Measurements from ENCODE around the gene BFSP2.

DNA sequence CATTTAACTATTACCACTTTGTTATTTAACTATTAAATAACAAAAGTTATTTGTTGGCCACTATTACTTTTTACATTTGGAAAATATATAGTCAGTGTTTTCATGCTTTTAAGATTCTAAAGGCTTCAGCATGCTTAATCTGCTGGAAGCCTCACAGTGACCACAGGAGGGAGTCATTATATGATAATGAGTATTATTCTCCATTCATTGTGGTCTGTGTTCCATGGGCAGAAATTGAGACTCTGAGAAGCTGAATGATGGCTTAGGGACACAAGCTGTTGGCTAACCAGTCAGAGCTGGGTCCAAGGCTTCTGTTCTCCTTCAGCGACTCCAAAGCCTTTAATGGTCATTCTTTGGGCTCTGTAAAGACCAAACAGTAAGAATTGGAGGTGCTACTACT lies 64.7 kb downstream of the BFSP2 start:
- no peak for TF ChIP-seq THAP11 (CRISPR knock-in tag; IDR thresholded peaks at IDR 0.05)
- TF ChIP-seq, protein P1, sequence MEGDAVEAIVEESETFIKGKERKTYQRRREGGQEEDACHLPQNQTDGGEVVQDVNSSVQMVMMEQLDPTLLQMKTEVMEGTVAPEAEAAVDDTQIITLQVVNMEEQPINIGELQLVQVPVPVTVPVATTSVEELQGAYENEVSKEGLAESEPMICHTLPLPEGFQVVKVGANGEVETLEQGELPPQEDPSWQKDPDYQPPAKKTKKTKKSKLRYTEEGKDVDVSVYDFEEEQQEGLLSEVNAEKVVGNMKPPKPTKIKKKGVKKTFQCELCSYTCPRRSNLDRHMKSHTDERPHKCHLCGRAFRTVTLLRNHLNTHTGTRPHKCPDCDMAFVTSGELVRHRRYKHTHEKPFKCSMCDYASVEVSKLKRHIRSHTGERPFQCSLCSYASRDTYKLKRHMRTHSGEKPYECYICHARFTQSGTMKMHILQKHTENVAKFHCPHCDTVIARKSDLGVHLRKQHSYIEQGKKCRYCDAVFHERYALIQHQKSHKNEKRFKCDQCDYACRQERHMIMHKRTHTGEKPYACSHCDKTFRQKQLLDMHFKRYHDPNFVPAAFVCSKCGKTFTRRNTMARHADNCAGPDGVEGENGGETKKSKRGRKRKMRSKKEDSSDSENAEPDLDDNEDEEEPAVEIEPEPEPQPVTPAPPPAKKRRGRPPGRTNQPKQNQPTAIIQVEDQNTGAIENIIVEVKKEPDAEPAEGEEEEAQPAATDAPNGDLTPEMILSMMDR (CRISPR knock-in tag; IDR thresholded peaks at IDR 0.05) = no peak
- TF ChIP-seq, protein P2, sequence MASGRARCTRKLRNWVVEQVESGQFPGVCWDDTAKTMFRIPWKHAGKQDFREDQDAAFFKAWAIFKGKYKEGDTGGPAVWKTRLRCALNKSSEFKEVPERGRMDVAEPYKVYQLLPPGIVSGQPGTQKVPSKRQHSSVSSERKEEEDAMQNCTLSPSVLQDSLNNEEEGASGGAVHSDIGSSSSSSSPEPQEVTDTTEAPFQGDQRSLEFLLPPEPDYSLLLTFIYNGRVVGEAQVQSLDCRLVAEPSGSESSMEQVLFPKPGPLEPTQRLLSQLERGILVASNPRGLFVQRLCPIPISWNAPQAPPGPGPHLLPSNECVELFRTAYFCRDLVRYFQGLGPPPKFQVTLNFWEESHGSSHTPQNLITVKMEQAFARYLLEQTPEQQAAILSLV (CRISPR knock-in tag; IDR thresholded peaks at IDR 0.05; ENCODE audit: borderline replicate concordance) = no peak
- TF ChIP-seq, protein P3, sequence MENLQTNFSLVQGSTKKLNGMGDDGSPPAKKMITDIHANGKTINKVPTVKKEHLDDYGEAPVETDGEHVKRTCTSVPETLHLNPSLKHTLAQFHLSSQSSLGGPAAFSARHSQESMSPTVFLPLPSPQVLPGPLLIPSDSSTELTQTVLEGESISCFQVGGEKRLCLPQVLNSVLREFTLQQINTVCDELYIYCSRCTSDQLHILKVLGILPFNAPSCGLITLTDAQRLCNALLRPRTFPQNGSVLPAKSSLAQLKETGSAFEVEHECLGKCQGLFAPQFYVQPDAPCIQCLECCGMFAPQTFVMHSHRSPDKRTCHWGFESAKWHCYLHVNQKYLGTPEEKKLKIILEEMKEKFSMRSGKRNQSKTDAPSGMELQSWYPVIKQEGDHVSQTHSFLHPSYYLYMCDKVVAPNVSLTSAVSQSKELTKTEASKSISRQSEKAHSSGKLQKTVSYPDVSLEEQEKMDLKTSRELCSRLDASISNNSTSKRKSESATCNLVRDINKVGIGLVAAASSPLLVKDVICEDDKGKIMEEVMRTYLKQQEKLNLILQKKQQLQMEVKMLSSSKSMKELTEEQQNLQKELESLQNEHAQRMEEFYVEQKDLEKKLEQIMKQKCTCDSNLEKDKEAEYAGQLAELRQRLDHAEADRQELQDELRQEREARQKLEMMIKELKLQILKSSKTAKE (CRISPR knock-in tag; IDR thresholded peaks at IDR 0.05; ENCODE audit: borderline replicate concordance) = no peak
- TF ChIP-seq KAT7 (CRISPR knock-in tag; IDR thresholded peaks at IDR 0.05; ENCODE audit: borderline replicate concordance) = no peak
- no peak for TF ChIP-seq KDM5A (IDR thresholded peaks at IDR 0.05; ENCODE audit: borderline replicate concordance, low read length)
- no peak for TF ChIP-seq ZNF782 (CRISPR knock-in tag; IDR thresholded peaks at IDR 0.05; ENCODE audit: borderline replicate concordance)
- no peak for TF ChIP-seq EHMT2 (IDR thresholded peaks at IDR 0.05; ENCODE audit: borderline replicate concordance, low read depth, low read length)
- TF ChIP-seq ARHGAP35 (CRISPR knock-in tag; IDR thresholded peaks at IDR 0.05; ENCODE audit: borderline replicate concordance) = no peak
